OCI-LY1 (cell line): ENCODE data around the gene AFAP1L1.

Source experiments
- H2AFZ ChIP-seq: fragments of 200-600 bp; sonication (generic), shearing (Covaris generic); 2 replicates; pipeline ENCODE4 v1.6.0; 2014; ENCODE audit warnings: antibody characterized with exemption, mild to moderate bottlenecking, low read length
- H3F3A ChIP-seq: fragments of 200-600 bp; sonication (generic), shearing (Covaris generic); 2 replicates; pipeline ENCODE4 v1.6.0; 2014; ENCODE audit warnings: mild to moderate bottlenecking, antibody characterized with exemption, low read length, moderate library complexity; ENCODE audit not compliant: insufficient read depth
- H3K27ac ChIP-seq: fragments of 200-600 bp; sonication (generic); 2 replicates; pipeline ENCODE4 v1.5.1; 2014; ENCODE audit warnings: low read length, mixed run types, mild to moderate bottlenecking, low read depth; ENCODE audit not compliant: poor library complexity, severe bottlenecking
- H3K27me3 ChIP-seq: fragments of 200-600 bp; sonication (generic); 2 replicates; pipeline ENCODE4 v1.6.0; 2014; ENCODE audit warnings: antibody characterized with exemption, mild to moderate bottlenecking, low read length, moderate library complexity; ENCODE audit not compliant: insufficient read depth
- H3K36me3 ChIP-seq: fragments of 200-600 bp; sonication (generic); 2 replicates; pipeline ENCODE4 v1.6.1; 2014; ENCODE audit warnings: mild to moderate bottlenecking, antibody characterized with exemption, low read length, moderate library complexity, mixed read lengths; ENCODE audit not compliant: insufficient read depth
- H3K4me1 ChIP-seq: fragments of 200-600 bp; sonication (generic); 2 replicates; pipeline ENCODE4 v1.5.1; 2014; ENCODE audit warnings: mild to moderate bottlenecking, low read length, moderate library complexity; ENCODE audit not compliant: insufficient read depth, severe bottlenecking
- H3K4me2 ChIP-seq: fragments of 200-600 bp; sonication (generic), shearing (Covaris generic); 2 replicates; pipeline ENCODE4 v1.6.1; 2014; ENCODE audit warnings: low read length
- H3K4me3 ChIP-seq: fragments of 200-600 bp; sonication (generic); 2 replicates; pipeline ENCODE4 v1.5.1; 2014; ENCODE audit warnings: low read length, low read depth, mild to moderate bottlenecking, mixed read lengths; ENCODE audit not compliant: poor library complexity, severe bottlenecking
- H3K79me2 ChIP-seq: fragments of 200-600 bp; shearing (Covaris generic); 2 replicates; pipeline ENCODE4 v1.6.1; 2016; ENCODE audit warnings: mixed run types, low read length, mixed read lengths; ENCODE audit not compliant: insufficient read depth
- H3K9ac ChIP-seq: fragments of 200-600 bp; sonication (generic), shearing (Covaris generic); 2 replicates; pipeline ENCODE4 v1.6.1; 2014; ENCODE audit warnings: mild to moderate bottlenecking, low read length, mixed read lengths
- H3K9me2 ChIP-seq: fragments of 200-600 bp; sonication (generic), shearing (Covaris generic); 2 replicates; pipeline ENCODE4 v1.6.1; 2014; ENCODE audit warnings: low read depth, mild to moderate bottlenecking, low read length, mixed read lengths
- H3K9me3 ChIP-seq: fragments of 200-600 bp; shearing (Covaris generic); 2 replicates; pipeline ENCODE4 v1.6.1; 2014; ENCODE audit warnings: low read length, mixed read lengths
- H4K20me1 ChIP-seq: fragments of 200-600 bp; sonication (generic), shearing (Covaris generic); 2 replicates; pipeline ENCODE4 v1.6.0; 2016; ENCODE audit warnings: mild to moderate bottlenecking, low read length; ENCODE audit not compliant: insufficient read depth
- EZH2 ChIP-seq: fragments of 200-600 bp; sonication (generic), shearing (Covaris generic); IDR thresholded peaks from 2 replicates; pipeline ENCODE4 v1.8.0; 2017; ENCODE audit warnings: borderline replicate concordance, mixed run types, mild to moderate bottlenecking, antibody characterized with exemption, low read length, moderate library complexity, mixed read lengths
- TF ChIP-seq, protein P1 (sequence below): fragments of 200-600 bp; sonication (generic), shearing (Covaris generic); IDR thresholded peaks from 2 replicates; pipeline ENCODE4 v1.5.1; 2017; ENCODE audit warnings: mild to moderate bottlenecking, antibody characterized with exemption, low read length, moderate library complexity, mixed read lengths

Gene AFAP1L1

GRCh38 chr5:149227168-149227826 is 44.4 kb upstream of the AFAP1L1 start:
- Histone ChIP-seq H3K79me2 (no peaks in the 10 kb centered on the region), H3K4me1 (no peaks in the 10 kb centered on the region), H3K27ac (no peak overlapping the region), H3K9me3 (no peaks in the 10 kb centered on the region), H3K4me2 (no peak overlapping the region), H3K9me2 (no peaks in the 10 kb centered on the region), H4K20me1 (no peaks in the 10 kb centered on the region), H3K36me3 (no peaks in the 10 kb centered on the region), H3K27me3 (no peaks in the 10 kb centered on the region), H3F3A (no peaks in the 10 kb centered on the region), H3K9ac (no peak overlapping the region), H3K4me3 (no peak overlapping the region), H2AFZ (no peak overlapping the region)
- no peak for TF ChIP-seq EZH2
- TF ChIP-seq, protein P1, sequence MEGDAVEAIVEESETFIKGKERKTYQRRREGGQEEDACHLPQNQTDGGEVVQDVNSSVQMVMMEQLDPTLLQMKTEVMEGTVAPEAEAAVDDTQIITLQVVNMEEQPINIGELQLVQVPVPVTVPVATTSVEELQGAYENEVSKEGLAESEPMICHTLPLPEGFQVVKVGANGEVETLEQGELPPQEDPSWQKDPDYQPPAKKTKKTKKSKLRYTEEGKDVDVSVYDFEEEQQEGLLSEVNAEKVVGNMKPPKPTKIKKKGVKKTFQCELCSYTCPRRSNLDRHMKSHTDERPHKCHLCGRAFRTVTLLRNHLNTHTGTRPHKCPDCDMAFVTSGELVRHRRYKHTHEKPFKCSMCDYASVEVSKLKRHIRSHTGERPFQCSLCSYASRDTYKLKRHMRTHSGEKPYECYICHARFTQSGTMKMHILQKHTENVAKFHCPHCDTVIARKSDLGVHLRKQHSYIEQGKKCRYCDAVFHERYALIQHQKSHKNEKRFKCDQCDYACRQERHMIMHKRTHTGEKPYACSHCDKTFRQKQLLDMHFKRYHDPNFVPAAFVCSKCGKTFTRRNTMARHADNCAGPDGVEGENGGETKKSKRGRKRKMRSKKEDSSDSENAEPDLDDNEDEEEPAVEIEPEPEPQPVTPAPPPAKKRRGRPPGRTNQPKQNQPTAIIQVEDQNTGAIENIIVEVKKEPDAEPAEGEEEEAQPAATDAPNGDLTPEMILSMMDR = no peak

DNA sequence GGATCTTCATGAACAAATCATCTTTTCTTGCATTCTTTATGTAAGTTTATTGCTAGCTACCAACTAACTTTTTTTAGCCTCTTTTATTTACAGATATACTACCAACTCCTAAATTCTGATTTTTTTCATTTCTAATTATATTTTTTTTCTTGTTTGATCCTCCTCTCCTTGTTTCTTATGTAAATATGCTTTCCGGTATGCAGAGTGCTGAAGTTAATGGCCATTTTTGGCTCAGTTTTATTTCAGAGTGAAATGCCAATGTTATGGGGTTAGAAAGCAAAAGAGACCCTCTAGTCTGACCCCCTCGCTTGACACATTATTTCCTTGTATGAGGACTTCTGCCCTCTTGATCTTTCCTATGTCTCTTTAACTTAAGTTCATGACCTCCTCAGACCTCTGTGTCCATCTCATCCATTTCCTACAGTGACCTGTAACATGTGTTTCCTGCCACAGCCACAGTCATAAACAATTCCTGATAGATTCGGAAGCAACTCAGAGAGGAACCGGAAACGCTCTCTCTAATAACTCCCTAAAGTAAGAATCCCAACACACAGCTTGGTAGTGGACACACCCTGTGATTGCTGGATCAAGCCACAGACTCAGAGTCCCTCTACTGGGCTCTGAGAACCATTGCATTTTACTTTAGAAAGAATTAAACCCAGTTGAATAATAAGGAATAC is 42.9 kb upstream of the AFAP1L1 start:
- no peaks in the 10 kb centered on the region for H3F3A ChIP-seq
- peaks cover 3% of the 10 kb centered on the region; the same call in 1 of the 2 replicates for H3K27me3 ChIP-seq
- no peaks in the 10 kb centered on the region for H3K36me3 ChIP-seq
- TF ChIP-seq, protein P1 = no peak
- no peak for TF ChIP-seq EZH2
- no peak overlapping the region for H3K4me3 ChIP-seq
- H3K4me1 ChIP-seq = no peaks in the 10 kb centered on the region
- no peak overlapping the region for H2AFZ ChIP-seq
- H3K9ac ChIP-seq = no peak overlapping the region
- H3K79me2 ChIP-seq = no peaks in the 10 kb centered on the region
- H3K4me2 ChIP-seq = no peak overlapping the region
- no peaks in the 10 kb centered on the region for H4K20me1 ChIP-seq
- no peaks in the 10 kb centered on the region for H3K9me3 ChIP-seq
- H3K9me2 ChIP-seq = no peaks in the 10 kb centered on the region
- no peak overlapping the region for H3K27ac ChIP-seq

DNA sequence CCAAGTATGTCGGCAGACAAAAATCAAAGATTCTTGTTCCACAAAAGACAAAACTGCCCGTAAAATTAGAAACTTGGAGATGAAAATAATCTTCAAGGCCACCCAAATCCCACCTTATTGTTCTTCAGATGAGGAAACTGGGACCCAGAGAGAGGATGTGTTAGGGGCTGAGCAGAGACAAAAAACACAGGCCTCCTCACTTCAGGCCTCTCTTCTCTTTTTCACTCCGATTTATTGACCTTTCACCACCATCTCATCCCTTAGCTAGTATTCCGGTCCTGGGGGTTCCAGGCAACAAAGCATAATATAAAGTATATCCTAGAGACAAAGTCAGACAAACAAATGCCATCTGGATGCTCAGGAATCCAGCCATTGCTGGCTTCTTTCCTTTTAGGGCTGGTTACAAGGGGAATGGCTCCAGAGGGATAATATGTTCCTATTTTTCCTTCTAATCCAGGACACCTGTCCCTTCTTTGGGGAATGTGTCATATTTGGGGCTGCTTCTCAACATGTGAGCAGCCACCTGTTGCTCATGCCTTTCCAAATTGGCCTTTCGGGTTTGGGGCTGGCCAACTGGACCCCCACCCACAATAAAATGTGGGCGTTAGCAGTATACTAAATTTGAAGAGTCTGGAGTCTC is 42.2 kb upstream of the AFAP1L1 start:
- peaks cover 6% of the 10 kb centered on the region; the same call in 1 of the 2 replicates for H3K27me3 ChIP-seq
- no peak overlapping the region for H3K9ac ChIP-seq
- no peaks in the 10 kb centered on the region for H3K4me1 ChIP-seq
- H3F3A ChIP-seq = no peaks in the 10 kb centered on the region
- H3K27ac ChIP-seq = no peak overlapping the region
- H2AFZ ChIP-seq = no peak overlapping the region
- H3K9me2 ChIP-seq = no peaks in the 10 kb centered on the region
- no peaks in the 10 kb centered on the region for H4K20me1 ChIP-seq
- no peaks in the 10 kb centered on the region for H3K9me3 ChIP-seq
- TF ChIP-seq, protein P1 = no peak
- TF ChIP-seq EZH2 = no peak
- H3K79me2 ChIP-seq = no peaks in the 10 kb centered on the region
- H3K36me3 ChIP-seq = no peaks in the 10 kb centered on the region
- H3K4me2 ChIP-seq = no peak overlapping the region
- no peak overlapping the region for H3K4me3 ChIP-seq
